SH-SY5Y (cell line): ENCODE data around the gene WFDC12.

Experiments
- GATA2 ChIP-seq: IDR thresholded peaks from 2 replicates; pipeline ENCODE4 v1.6.1; 2011; ENCODE audit warnings: mild to moderate bottlenecking, low read depth, low read length
- GATA3 ChIP-seq: IDR thresholded peaks from 2 replicates; pipeline ENCODE4 v1.6.1; 2011; ENCODE audit warnings: low read depth, mild to moderate bottlenecking, low read length, moderate library complexity

DNA sequence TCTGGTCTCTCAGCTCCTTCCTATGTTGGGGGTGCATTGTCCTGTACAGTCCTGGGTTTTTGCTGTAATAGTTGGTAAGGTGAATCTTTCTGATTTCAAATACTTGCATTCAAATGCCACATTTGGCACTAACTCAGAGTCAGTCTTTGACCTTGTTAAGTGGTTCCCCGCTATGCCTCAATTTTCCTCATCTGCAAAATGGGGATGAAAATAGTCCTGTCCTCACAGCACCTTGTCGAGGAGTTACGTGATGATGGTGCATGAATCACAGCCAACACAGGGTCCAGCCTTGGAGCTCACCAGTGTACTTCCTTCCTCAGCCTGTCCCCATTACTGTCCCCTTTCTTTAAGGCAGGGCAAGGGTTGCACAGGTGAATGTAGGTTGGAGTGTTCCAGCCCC, 10.4 kb downstream of the WFDC12 start:
- no peak for TF ChIP-seq GATA2
- no peak for TF ChIP-seq GATA3
